ENCODE measurements around the gene PTPN2.
"Not testable (repeated sequence)": the region's sequence is repeated elsewhere in the genome, so short reads cannot be mapped to it uniquely, and the experiment has no call there.

DNA sequence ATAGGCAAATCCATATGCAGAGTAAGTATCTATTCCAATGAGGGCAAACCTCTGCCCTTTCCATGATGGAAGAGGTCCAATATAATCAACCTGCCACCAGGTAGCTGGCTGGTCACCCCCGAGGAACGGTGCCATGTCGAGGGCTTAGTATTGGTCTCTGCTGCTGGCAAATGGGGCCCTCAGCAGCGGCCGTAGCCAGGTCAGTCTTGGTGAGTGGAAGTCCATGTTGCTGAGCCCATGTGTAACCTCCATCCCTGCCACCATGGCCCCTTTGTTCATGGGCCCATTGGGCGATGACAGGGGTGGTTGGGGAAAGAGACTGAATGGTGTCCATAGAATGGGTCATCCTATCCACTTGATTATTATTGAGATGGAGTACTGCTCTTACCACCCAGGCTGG is 128.4 kb downstream of the PTPN2 start:
- TF ChIP-seq POLR2A (IDR thresholded peaks at IDR 0.05; ENCODE audit: low read depth, low read length); SMC3 (IDR thresholded peaks at IDR 0.05; ENCODE audit: low read depth, low read length); MXI1 (IDR thresholded peaks at IDR 0.05; ENCODE audit: borderline replicate concordance, low read depth, low read length); CHD1 (IDR thresholded peaks at IDR 0.05; ENCODE audit: low read depth, low read length); RCOR1 (IDR thresholded peaks at IDR 0.05; ENCODE audit: insufficient replicate concordance, low read length); CEBPB (IDR thresholded peaks at IDR 0.05; ENCODE audit: low read depth, low read length); RFX5 (IDR thresholded peaks at IDR 0.05; ENCODE audit: low read depth, low read length); RAD21 (IDR thresholded peaks at IDR 0.05; ENCODE audit: low read length); MAZ (IDR thresholded peaks at IDR 0.05; ENCODE audit: borderline replicate concordance, low read depth, low read length); BHLHE40 (IDR thresholded peaks at IDR 0.05; ENCODE audit: low read depth, low read length): not testable (repeated sequence)
- TF ChIP-seq, protein P1, sequence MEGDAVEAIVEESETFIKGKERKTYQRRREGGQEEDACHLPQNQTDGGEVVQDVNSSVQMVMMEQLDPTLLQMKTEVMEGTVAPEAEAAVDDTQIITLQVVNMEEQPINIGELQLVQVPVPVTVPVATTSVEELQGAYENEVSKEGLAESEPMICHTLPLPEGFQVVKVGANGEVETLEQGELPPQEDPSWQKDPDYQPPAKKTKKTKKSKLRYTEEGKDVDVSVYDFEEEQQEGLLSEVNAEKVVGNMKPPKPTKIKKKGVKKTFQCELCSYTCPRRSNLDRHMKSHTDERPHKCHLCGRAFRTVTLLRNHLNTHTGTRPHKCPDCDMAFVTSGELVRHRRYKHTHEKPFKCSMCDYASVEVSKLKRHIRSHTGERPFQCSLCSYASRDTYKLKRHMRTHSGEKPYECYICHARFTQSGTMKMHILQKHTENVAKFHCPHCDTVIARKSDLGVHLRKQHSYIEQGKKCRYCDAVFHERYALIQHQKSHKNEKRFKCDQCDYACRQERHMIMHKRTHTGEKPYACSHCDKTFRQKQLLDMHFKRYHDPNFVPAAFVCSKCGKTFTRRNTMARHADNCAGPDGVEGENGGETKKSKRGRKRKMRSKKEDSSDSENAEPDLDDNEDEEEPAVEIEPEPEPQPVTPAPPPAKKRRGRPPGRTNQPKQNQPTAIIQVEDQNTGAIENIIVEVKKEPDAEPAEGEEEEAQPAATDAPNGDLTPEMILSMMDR (conservative IDR thresholded peaks at IDR 0.05; ENCODE audit: low read depth, low read length): not testable (repeated sequence)
- TF ChIP-seq, protein P2, sequence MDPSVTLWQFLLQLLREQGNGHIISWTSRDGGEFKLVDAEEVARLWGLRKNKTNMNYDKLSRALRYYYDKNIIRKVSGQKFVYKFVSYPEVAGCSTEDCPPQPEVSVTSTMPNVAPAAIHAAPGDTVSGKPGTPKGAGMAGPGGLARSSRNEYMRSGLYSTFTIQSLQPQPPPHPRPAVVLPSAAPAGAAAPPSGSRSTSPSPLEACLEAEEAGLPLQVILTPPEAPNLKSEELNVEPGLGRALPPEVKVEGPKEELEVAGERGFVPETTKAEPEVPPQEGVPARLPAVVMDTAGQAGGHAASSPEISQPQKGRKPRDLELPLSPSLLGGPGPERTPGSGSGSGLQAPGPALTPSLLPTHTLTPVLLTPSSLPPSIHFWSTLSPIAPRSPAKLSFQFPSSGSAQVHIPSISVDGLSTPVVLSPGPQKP (IDR thresholded peaks at IDR 0.05; ENCODE audit: borderline replicate concordance, low read depth, low read length): not testable (repeated sequence)
- TF ChIP-seq, protein P3, sequence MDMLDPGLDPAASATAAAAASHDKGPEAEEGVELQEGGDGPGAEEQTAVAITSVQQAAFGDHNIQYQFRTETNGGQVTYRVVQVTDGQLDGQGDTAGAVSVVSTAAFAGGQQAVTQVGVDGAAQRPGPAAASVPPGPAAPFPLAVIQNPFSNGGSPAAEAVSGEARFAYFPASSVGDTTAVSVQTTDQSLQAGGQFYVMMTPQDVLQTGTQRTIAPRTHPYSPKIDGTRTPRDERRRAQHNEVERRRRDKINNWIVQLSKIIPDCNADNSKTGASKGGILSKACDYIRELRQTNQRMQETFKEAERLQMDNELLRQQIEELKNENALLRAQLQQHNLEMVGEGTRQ (IDR thresholded peaks at IDR 0.05; ENCODE audit: low read depth, low read length): not testable (repeated sequence)
